GM10266 (cell line): ENCODE measurements around the gene CCDC66.

Source experiments
- DNase-seq: peaks from one replicate; pipeline ENCODE4 v3.0.0; 2012; ENCODE audit errors: extremely low spot score
- TF ChIP-seq, protein P1 (sequence below): IDR thresholded peaks from 2 replicates; pipeline ENCODE4 v1.5.1; 2012; ENCODE audit warnings: mild to moderate bottlenecking, low read depth; ENCODE audit not compliant: control insufficient read depth, insufficient read depth; ENCODE audit errors: missing control alignments

CCDC66 gene

DNA sequence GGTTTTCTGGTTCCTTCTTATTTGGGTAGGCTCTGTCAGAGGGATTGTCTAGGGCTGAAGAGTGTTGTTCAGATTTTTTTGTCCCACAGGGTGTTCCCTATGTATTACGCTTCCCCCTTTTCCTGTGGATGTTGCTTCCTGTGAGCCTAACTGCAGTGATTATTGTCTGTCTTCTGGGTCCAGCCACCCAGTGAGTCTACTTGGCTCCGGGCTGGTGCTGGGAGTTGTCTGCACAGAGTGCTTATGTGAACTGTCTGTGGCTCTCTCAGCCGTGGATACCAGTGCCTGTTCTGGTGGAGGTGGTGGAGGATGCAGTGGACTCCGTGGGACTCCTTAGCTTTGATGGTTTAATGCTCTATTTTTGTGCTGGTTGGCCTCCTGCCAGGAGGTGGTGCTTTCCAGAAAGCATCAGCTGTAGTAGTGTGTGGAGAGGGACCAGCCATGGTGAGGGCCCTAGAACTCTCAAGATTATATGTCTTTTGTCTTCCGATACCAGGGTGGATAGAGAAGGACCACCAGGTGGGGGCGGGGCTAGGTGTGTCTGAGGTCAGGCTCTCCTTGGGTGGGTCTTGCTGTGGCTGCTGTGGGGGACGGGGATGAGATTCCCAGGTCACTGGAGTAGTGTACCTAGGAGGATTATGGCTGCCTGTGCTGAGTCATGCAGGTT, 53.8 kb downstream of the CCDC66 start:
- no peak for DNase-seq
- TF ChIP-seq, protein P1, sequence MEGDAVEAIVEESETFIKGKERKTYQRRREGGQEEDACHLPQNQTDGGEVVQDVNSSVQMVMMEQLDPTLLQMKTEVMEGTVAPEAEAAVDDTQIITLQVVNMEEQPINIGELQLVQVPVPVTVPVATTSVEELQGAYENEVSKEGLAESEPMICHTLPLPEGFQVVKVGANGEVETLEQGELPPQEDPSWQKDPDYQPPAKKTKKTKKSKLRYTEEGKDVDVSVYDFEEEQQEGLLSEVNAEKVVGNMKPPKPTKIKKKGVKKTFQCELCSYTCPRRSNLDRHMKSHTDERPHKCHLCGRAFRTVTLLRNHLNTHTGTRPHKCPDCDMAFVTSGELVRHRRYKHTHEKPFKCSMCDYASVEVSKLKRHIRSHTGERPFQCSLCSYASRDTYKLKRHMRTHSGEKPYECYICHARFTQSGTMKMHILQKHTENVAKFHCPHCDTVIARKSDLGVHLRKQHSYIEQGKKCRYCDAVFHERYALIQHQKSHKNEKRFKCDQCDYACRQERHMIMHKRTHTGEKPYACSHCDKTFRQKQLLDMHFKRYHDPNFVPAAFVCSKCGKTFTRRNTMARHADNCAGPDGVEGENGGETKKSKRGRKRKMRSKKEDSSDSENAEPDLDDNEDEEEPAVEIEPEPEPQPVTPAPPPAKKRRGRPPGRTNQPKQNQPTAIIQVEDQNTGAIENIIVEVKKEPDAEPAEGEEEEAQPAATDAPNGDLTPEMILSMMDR, result no peak

GRCh38 chr3:56611364-56611763, 54.4 kb downstream of the CCDC66 start:
- DNase-seq, result no peak
- TF ChIP-seq, protein P1, result no peak

GRCh38 chr3:56612146-56612545, 55.2 kb downstream of the CCDC66 start:
- TF ChIP-seq, protein P1, result no peak
- no peak for DNase-seq

DNA sequence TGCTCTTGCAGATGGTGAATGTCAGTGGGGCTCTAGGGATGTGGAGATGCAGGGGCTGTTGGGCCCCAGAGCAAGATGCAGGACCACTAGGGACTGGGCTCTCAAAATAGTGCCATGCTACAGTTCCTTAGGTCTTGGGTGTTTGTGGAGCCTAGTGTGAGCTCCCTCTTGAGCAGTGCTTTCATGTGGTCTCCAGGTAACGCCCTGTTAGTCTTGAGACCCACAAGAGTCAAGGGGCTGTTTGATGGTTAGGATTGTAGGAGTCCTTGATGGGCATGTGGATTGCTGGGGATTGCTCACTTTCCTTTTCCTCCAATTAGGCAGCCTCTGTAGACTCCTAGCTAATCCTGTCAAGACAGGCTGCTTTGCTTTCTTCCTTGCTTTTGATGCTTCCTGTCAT, 56.0 kb downstream of the CCDC66 start:
- no peak for DNase-seq
- TF ChIP-seq, protein P1, result no peak

GRCh38 chr3:56616478-56617006, 59.6 kb downstream of the CCDC66 start:
- DNase-seq, result no peak
- TF ChIP-seq, protein P1, result no peak

DNA sequence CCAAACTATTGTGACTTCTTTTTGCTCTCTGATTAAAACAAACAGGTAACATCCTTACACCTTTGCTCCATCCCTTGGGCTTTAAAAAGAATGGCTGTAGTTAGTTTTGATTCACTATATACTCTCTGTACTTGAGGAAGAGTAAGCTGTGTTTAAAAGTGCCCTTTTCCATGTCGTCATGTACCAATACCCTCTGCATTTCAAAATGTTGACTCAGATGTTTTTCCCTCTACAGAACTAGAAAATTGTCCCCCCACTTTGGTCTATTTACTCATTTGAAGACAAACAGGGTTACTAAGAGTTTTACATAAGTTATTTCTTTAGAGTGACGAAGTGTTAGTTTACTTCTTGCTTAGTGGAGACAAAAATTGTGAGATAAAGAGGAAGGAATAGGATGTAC, 63.4 kb downstream of the CCDC66 start:
- TF ChIP-seq, protein P1, result no peak
- DNase-seq, result no peak

DNA sequence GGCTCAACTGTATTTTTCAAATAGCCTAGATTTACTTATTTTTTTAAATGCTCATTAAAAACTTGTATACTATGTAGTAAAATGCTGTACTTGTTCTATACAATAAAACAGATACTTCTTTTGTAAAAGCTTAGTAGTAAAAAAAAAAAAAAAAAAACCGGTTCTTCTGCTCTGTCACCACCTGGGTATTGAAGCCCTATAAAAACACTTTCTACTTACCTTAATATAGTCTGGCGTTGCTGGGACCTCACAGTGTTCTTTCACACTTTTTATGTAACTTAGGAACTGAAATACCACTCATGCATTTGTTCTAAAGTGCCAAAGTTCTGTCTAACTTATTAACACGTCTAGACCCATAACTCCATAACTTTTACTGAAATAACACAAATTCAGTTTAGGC, 64.7 kb downstream of the CCDC66 start:
- TF ChIP-seq, protein P1, result no peak
- DNase-seq, result no peak
